ENCODE results near the gene ZNF22. TPM values are rescaled to one million over a fixed set of nuclear protein-coding genes. Genes with fewer than 3 reads are reported as not detected.

Gene ZNF22
- total and polyA plus RNA-seq, 7 donors, result 5.9 to 15.9 (median 12.8) TPM

GRCh38 chr10:44960482-44961229, 40.1 kb upstream of the ZNF22 start:
- Histone ChIP-seq H3K4me1 (peaks cover 62% of the 10 kb centered on the region), H3K27ac (peak overlapping the region; percentile 96), H3K4me3 (peak overlapping the region; percentile 93), H3K27me3 (ENCODE audit: insufficient read depth in 3 of 3, low read length in 2 of 3) (no peaks in the 10 kb centered on the region), H3K9me3 (no peaks in the 10 kb centered on the region), H3K36me3 (ENCODE audit: insufficient read depth in 1 of 2, low read depth in 1 of 2) (peaks cover 0 to 13% of the 10 kb centered on the region in 2 donors)
- intact Hi-C loops (cut with DNase I), result no loop called here
- no peak for TF ChIP-seq CTCF (IDR thresholded peaks at IDR 0.05)
- DNase-seq (no peak), ATAC-seq (no peak)
- WGBS, 3 donors, result 38 to 53% (median 47%) methylated on average over 7 of the region's 7 CpGs

- DNase-seq, result no peak
- Histone ChIP-seq H3K27me3 (ENCODE audit: insufficient read depth in 3 of 3, low read length in 2 of 3) (no peaks in the 10 kb centered on the region), H3K36me3 (ENCODE audit: insufficient read depth in 1 of 2, low read depth in 1 of 2) (peaks cover 0 to 7% of the 10 kb centered on the region in 2 donors), H3K27ac (peak overlapping the region; percentile 96), H3K4me3 (peak overlapping the region; percentile 93), H3K9me3 (no peaks in the 10 kb centered on the region), H3K4me1 (peaks cover 66% of the 10 kb centered on the region)
- no peak for TF ChIP-seq CTCF (IDR thresholded peaks at IDR 0.05)
- no peak for ATAC-seq
- WGBS, 3 donors, result 42 to 47% (median 47%) methylated on average over 4 of the region's 4 CpGs
- intact Hi-C loops (cut with DNase I), result no loop called here
These were observed 39.5 kb upstream of the ZNF22 start for GRCh38 chr10:44961230-44961571.

GRCh38 chr10:44961931-44962750, 38.6 kb upstream of the ZNF22 start:
- Histone ChIP-seq H3K27ac (peak overlapping the region; percentile 96), H3K4me3 (no peak overlapping the region), H3K4me1 (peaks cover 75% of the 10 kb centered on the region)

More at GRCh38 chr10:44961931-44962750, 38.6 kb upstream of the ZNF22 start:
- intact Hi-C loops (cut with DNase I), result no loop called here
- no peaks in the 10 kb centered on the region for H3K27me3 ChIP-seq (ENCODE audit: insufficient read depth in 3 of 3, low read length in 2 of 3)
- TF ChIP-seq CTCF (IDR thresholded peaks at IDR 0.05), result no peak
- H3K9me3 ChIP-seq, result no peaks in the 10 kb centered on the region
- WGBS, 3 donors, result 59 to 78% (median 62%) methylated on average over 11 of the region's 11 CpGs
- ATAC-seq (no peak), DNase-seq (no peak)
- H3K36me3 ChIP-seq (ENCODE audit: insufficient read depth in 1 of 2, low read depth in 1 of 2), result no peaks in the 10 kb centered on the region
